Measurements from ENCODE around the gene GRK4.
"Not testable (repeated sequence)": the region's sequence is repeated elsewhere in the genome, so short reads cannot be mapped to it uniquely, and the experiment has no call there.

The GRK4 gene

DNA sequence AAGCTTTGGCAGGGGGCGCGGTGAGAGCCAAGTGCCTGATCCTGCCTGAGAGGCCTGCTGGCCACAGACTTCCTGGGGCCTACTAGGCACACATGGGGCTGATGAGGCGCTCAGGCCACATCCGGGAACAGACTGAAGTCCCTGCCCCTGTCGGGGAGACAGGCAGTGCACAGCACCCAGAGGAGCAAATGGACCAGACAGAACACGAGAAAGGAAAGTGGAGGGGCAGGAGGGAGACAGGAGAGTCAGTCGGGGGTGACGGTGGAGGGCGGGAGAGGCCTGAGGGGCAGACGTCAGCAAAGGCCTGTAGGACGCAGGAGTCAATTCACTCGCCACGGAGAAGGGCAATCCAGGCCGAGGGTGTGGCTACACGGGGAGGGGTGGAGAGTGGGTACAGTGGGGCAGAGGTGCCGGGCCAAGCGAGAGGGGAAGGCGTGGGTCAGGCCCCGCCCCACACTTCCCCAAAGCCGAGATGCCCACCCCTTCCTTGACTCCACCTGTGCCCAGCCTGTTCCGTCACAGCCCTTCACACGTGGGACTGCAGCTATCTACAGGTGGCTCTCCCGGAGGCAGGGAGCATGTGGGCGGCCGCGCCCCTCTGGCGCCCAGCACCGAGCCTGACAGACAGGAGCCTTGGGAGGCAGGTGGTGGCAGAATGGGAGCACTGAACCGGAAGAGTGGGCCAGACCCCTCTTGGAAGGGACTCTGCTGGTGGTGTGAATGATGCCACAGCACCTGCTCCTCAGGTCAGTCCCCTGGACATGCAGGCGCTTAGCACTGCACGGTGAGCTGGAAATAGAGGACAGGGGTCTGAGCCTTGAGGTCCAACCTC, 20.6 kb upstream of the GRK4 start:
- Mint-ChIP-seq H3K9me3 (no peaks in the 10 kb centered on the region), H3K27me3 (no peaks in the 10 kb centered on the region), H3K4me1 (ENCODE audit: low read depth) (peaks cover 62% of the 10 kb centered on the region), H3K36me3 (ENCODE audit: low read depth) (peaks cover 99% of the 10 kb centered on the region), H3K4me3 (no peak overlapping the region), H3K27ac (peak overlapping the region; percentile 91)
- peak; percentile 52 for DNase-seq

- H3K4me1 Mint-ChIP-seq (ENCODE audit: low read depth): peaks cover 56% of the 10 kb centered on the region
- H3K27ac Mint-ChIP-seq: peak overlapping the region; percentile 91
- peak; percentile 29 for DNase-seq
- H3K36me3 Mint-ChIP-seq (ENCODE audit: low read depth): peaks cover 99% of the 10 kb centered on the region
- H3K4me3 Mint-ChIP-seq: no peak overlapping the region
- no peaks in the 10 kb centered on the region for H3K9me3 Mint-ChIP-seq
- no peaks in the 10 kb centered on the region for H3K27me3 Mint-ChIP-seq
Measured at GRCh38 chr4:2943364-2944090, 19.8 kb upstream of the GRK4 start.

DNA sequence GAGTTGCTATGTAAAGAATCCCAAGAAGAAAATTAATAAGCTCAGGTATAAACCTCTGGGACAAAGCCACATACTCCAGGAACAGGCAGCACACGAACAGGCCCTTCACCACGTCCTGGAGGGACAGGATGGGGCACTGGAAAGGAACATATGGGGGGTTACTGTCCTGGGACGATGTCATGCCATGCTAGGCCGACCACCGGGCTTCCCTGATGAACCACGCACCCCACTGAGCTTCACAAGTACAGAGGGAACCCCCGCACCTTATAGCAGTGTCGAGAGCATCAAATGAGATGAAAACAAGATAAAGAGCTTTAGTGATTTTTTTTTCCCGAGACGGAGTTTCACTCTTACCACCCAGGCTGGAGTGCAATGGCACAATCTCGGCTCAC, 19.3 kb upstream of the GRK4 start:
- peak; percentile 28 for DNase-seq
- Mint-ChIP-seq H3K4me1 (ENCODE audit: low read depth) (peaks cover 52% of the 10 kb centered on the region), H3K36me3 (ENCODE audit: low read depth) (peaks cover 99% of the 10 kb centered on the region), H3K27ac (peak overlapping the region; percentile 86), H3K9me3 (no peaks in the 10 kb centered on the region), H3K4me3 (no peak overlapping the region), H3K27me3 (no peaks in the 10 kb centered on the region)

GRCh38 chr4:2944586-2945526, 18.5 kb upstream of the GRK4 start:
- H3K9me3 Mint-ChIP-seq: no peaks in the 10 kb centered on the region

DNA sequence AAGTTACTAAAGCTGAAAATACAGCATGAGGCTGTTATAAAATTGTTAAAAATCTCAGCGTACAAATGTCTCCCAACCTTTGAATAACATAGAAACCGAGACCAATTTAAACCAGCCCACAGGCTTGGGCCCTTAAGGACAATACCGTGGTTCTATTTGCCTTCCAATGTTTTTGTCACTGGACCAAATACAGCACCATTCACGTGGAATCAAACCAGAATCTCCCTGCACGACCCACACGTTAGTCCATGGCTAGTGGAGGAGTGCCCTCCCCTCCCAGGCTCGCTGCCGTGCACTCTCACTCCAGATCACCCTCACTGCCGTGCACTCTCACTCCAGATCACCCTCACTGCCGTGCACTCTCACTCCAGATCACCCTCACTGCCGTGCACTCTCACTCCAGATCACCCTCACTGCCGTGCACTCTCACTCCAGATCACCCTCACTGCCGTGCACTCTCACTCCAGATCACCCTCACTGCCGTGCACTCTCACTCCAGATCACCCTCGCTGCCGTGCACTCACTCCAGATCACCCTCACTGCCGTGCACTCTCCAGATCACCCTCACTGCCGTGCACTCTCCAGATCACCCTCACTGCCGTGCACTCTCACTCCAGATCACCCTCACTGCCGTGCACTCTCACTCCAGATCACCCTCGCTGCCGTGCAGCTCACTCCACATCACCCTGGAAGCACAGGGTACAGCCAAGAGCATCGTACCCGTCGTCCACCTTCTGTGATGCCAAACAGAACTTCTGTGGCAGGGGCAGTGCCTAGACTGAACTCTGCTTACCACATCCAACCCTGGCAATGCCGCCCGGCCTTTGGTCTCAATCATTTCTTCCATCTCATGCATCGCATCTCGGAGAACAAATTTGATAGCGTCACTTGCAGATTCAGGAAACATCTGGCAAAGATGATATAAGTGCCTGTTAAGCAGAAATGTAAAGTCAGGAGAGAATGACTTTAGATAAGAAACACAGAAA, 17.5 kb upstream of the GRK4 start:
- peaks cover 36% of the 10 kb centered on the region for H3K4me1 Mint-ChIP-seq (ENCODE audit: low read depth)
- DNase-seq, H3K9me3 Mint-ChIP-seq, H3K4me3 Mint-ChIP-seq, H3K27me3 Mint-ChIP-seq: not testable (repeated sequence)
- H3K36me3 Mint-ChIP-seq (ENCODE audit: low read depth): peaks cover 99% of the 10 kb centered on the region
- H3K27ac Mint-ChIP-seq: peak overlapping the region; percentile 86

More at GRCh38 chr4:2944586-2945526, 18.5 kb upstream of the GRK4 start:
- peak; percentile 26 for DNase-seq
- H3K27me3 Mint-ChIP-seq: no peaks in the 10 kb centered on the region
- peak overlapping the region; percentile 86 for H3K27ac Mint-ChIP-seq
- peaks cover 99% of the 10 kb centered on the region for H3K36me3 Mint-ChIP-seq (ENCODE audit: low read depth)
- peaks cover 44% of the 10 kb centered on the region for H3K4me1 Mint-ChIP-seq (ENCODE audit: low read depth)
- H3K4me3 Mint-ChIP-seq: no peak overlapping the region

DNA sequence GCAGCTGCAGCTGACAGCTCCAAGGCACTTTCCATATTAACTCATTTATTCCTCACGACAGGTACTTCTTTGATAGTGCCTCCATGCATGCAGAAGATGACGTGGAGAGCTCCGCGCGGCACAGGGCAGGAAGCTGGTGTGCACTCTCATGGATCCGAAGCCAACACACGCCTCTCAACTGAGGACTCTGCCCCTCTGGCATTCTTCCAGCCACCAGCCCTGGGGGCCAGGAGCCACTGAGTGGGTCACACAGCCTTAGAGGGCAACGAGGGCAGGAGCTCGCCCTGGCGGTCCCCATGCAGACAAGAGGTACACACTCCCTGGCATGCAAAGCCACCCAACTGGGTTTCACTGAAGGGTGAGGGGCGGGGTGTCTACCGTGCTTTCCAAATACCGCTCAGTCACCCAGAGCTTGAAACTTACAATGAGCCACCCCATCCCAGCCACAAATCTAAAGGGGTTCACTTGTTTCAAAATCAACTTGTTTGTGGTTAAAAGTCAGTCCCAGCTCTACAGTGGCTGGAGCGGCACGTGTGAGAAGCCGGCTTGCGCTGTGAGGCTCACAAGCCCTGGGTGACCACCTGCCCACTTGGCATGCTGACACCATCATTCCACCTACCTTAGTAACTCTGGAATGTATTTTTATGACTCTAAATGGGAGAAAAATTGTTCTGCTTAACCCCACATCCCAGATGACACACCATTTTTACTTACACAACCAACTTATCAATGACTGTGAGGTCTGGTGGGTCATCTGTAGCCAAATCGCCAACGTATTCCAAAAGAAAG, 16.4 kb upstream of the GRK4 start:
- H3K4me3 Mint-ChIP-seq: no peak overlapping the region
- H3K4me1 Mint-ChIP-seq (ENCODE audit: low read depth): peaks cover 37% of the 10 kb centered on the region
- peak overlapping the region; percentile 20 for H3K27ac Mint-ChIP-seq
- H3K36me3 Mint-ChIP-seq (ENCODE audit: low read depth): peaks cover 98% of the 10 kb centered on the region
- H3K9me3 Mint-ChIP-seq: no peaks in the 10 kb centered on the region
- no peaks in the 10 kb centered on the region for H3K27me3 Mint-ChIP-seq
- no peak for DNase-seq

DNA sequence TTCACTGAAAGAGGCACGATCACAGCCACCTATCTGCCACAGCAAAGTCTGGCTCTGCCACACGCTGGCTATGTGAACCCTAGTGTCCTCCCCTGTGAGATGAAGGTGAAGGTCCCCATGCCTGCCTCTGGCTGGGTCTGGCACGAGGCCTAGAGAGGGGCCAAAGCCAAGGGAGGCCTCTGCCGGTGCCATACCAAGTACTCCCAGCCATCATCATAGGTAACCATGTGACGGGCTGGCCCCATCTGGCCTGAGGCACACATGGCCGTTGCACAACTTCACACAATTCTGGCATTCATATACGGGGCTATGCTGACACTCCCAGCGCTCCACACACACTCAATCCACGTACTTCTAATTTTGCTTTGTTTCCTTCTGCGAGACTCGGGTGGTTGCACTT, 15.4 kb upstream of the GRK4 start:
- peak overlapping the region; percentile 37 for H3K27ac Mint-ChIP-seq
- no peak for DNase-seq
- no peak overlapping the region for H3K4me3 Mint-ChIP-seq
- peaks cover 34% of the 10 kb centered on the region for H3K4me1 Mint-ChIP-seq (ENCODE audit: low read depth)
- H3K36me3 Mint-ChIP-seq (ENCODE audit: low read depth): peaks cover 98% of the 10 kb centered on the region
- H3K9me3 Mint-ChIP-seq: no peaks in the 10 kb centered on the region
- H3K27me3 Mint-ChIP-seq: no peaks in the 10 kb centered on the region

DNA sequence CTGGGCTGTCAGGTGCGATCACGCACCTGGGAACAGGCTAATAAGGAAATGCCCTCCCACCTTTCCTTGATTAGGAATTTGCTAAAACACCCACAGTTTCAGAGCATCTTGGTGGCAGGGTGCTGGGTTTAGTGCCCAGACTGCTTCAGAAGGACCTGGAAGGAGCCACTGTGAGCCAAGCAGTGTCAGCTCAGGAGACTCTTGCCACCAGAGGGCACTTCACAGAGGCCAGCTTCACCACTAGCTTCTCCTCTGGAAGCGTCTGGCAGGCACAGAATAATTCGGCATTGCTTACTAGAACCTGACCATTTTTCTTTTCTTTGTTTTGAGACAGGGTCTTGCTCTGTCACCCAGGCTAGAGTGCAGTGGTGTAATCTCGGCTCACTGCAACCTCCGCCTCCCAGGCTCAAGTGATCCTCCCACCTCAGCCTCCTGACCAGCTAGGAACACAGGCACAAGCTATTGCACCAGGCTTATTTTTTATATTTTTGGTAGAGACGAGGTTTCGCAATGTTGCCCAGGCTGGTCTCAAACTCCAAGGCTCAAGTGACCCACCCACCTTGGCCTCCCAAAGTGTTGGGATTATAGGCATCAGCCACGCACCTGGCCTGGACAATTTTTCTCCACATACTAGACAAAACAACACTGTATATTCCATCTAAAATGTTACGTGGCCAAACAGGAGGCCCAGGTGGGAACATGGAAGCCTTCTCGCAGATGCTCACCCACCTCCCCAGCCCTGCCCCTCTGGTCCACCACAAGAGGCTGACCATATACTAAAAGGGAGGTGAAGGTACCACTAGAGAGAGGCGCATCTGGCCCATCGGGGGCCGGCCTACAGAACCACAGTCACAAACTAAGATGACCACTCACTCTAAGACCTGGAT, 14.2 kb upstream of the GRK4 start:
- peaks cover 98% of the 10 kb centered on the region for H3K36me3 Mint-ChIP-seq (ENCODE audit: low read depth)
- no peak for DNase-seq
- peaks cover 42% of the 10 kb centered on the region for H3K4me1 Mint-ChIP-seq (ENCODE audit: low read depth)
- H3K4me3 Mint-ChIP-seq: no peak overlapping the region
- H3K9me3 Mint-ChIP-seq: no peaks in the 10 kb centered on the region
- no peaks in the 10 kb centered on the region for H3K27me3 Mint-ChIP-seq
- peak overlapping the region; percentile 89 for H3K27ac Mint-ChIP-seq

GRCh38 chr4:2949782-2950125, 13.6 kb upstream of the GRK4 start:
- Mint-ChIP-seq H3K9me3 (no peaks in the 10 kb centered on the region), H3K27ac (peak overlapping the region; percentile 89), H3K36me3 (ENCODE audit: low read depth) (peaks cover 98% of the 10 kb centered on the region), H3K4me1 (ENCODE audit: low read depth) (peaks cover 43% of the 10 kb centered on the region), H3K4me3 (no peak overlapping the region), H3K27me3 (no peaks in the 10 kb centered on the region)
- DNase-seq: no peak

DNA sequence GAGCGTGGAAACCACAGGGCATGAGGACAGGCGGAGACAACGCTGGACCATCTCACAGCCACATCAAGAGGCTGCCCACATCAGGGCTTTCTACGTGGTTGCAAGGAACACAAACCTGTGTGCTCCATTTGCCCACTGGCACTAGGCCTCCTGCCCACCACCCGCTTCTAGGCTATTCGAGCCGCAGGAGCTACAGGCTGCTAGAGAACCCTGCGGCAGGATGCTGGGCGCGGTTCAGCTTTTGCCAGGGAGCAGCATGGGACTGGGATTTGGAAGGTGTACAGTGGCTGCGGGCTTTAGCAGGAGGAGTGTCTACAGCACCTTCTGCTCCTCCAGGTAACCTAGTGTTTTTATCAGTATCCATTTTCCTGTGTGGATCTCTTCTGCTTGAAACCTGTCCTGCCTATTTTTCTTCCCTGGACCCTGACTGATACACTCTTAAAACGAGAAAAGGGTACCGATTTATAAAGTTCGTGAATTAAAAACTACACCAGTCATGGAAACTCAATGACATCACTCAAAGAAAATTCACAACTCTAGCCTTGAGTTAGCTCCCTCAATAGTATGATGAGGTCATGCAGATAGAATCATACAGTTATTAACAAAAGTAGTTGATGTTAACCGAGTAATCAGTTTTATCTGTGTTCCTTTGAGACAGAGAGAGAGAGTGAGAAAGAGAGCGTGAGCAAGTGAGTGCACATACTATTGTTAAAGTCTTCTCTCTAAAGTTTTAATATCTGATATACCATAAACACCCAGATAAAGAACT, 13.0 kb upstream of the GRK4 start:
- Mint-ChIP-seq H3K27me3 (no peaks in the 10 kb centered on the region), H3K4me1 (ENCODE audit: low read depth) (peaks cover 41% of the 10 kb centered on the region), H3K4me3 (no peak overlapping the region), H3K9me3 (no peaks in the 10 kb centered on the region), H3K36me3 (ENCODE audit: low read depth) (peaks cover 95% of the 10 kb centered on the region), H3K27ac (peak overlapping the region; percentile 89)
- DNase-seq: peak; percentile 20

DNA sequence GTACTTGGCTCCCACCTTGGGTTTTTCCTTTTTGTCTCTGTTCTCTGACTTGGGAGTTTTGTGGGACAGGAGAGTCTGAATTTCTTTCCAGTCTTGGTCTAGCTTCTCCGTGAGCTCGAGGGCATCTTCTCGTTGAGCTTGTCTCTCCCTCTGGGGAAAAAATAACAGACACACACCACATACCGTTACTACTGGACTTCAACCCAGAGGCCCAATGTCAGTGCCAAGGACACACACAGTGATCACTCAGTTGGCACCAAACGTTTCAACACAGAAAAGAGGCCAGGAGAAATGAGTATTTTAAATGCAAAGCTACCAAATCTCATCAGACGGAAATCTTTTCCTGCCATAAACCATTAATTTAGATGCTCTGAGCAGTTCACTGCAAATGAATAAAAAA, 9.9 kb upstream of the GRK4 start:
- no peak for DNase-seq
- Mint-ChIP-seq H3K27me3 (no peaks in the 10 kb centered on the region), H3K4me3 (peak overlapping the region; percentile 75), H3K27ac (peak overlapping the region; percentile 96), H3K36me3 (ENCODE audit: low read depth) (peaks cover 96% of the 10 kb centered on the region), H3K9me3 (no peaks in the 10 kb centered on the region), H3K4me1 (ENCODE audit: low read depth) (peaks cover 66% of the 10 kb centered on the region)
